22Rv1 (cell line): ENCODE results near the gene GAK.

ENCODE experiments used
- H3K27ac ChIP-seq: fragments of 450-650 bp; 2 replicates; pipeline ENCODE4 v1.5.1; 2017
- ZFX ChIP-seq: fragments of 450-650 bp; IDR thresholded peaks from 2 replicates; pipeline ENCODE4 v1.6.1; 2017; ENCODE audit warnings: antibody characterized with exemption, borderline replicate concordance
- TF ChIP-seq, protein P1 (sequence below): fragments of 450-650 bp; IDR thresholded peaks from 2 replicates; pipeline ENCODE4 v1.5.1; 2017; ENCODE audit warnings: mild to moderate bottlenecking

The GAK gene

DNA sequence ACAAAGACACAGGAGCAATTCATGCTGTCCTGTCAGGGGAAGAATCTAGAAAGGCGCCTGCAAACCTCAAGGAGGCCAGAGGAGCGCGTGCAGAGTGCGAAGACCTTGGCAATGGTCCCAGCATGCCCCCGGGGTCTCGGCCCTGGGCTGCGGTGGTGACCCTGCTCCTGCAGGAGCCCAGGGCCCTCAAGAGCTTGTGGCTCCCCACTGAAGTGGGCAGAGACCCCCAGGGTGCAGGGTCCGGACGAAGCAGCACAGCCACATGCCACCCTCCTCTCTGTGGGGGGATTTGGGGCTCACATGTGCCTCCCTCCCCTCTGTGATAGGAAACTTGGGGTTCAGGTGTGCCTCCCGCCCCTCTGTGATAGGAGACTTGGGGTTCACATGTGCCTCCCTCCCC, 39.3 kb downstream of the GAK start:
- no peak for TF ChIP-seq ZFX
- TF ChIP-seq, protein P1, sequence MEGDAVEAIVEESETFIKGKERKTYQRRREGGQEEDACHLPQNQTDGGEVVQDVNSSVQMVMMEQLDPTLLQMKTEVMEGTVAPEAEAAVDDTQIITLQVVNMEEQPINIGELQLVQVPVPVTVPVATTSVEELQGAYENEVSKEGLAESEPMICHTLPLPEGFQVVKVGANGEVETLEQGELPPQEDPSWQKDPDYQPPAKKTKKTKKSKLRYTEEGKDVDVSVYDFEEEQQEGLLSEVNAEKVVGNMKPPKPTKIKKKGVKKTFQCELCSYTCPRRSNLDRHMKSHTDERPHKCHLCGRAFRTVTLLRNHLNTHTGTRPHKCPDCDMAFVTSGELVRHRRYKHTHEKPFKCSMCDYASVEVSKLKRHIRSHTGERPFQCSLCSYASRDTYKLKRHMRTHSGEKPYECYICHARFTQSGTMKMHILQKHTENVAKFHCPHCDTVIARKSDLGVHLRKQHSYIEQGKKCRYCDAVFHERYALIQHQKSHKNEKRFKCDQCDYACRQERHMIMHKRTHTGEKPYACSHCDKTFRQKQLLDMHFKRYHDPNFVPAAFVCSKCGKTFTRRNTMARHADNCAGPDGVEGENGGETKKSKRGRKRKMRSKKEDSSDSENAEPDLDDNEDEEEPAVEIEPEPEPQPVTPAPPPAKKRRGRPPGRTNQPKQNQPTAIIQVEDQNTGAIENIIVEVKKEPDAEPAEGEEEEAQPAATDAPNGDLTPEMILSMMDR, result no peak
- H3K27ac ChIP-seq, result no peak overlapping the region

DNA sequence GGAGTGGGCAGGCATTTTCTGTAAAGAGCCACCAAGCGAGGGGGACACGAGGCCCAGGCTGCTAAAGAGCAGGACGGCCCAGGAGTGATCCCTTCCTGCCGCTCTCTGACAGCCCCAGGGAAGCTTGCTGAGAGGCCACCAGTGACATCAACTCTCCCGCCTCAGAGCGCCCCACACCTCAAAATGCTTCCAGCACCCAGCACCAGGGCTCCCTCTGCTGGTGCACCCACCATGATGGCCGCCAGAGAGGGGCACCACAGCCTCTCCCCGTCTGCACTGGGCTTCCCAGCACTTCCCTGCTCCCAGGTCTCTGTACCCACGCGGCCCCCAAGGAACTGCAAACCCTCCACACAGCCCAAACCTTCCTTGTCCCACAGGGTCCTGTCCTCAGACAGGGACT, 40.4 kb downstream of the GAK start:
- no peak for TF ChIP-seq ZFX
- TF ChIP-seq, protein P1, result no peak
- H3K27ac ChIP-seq, result no peak overlapping the region

DNA sequence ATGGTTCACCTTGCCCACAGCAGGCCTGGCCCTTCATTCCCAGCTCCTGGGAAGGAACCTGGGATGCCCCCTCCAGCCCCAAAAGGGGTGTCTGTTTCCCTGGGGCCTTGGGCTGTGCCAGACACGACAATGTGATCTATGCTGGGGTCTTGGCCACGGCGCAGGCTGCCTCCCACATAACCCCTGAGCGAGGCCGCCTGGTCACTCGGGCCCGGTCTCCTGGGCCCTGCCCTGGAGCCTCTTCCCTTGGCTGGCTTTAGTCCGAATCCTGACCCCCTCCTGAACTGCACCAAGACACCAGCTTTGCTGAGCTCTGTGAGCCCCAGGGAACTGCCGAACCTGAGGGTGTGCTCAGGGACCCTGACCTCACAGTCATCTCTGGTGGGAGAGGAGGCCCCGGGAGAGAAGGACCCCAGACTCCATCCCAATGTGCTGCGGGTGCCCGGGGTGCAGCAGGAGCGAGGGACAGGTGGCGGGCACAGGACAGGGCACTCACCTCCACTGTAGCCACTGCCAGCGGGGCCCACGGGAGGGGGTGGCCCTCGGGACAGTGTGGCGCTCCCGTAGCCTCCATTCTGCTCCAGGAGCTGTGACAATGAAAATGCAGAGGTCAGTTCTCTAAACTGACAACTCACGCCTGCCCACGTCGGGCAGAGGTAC, 42.0 kb downstream of the GAK start:
- H3K27ac ChIP-seq, result no peak overlapping the region
- no peak for TF ChIP-seq ZFX
- TF ChIP-seq, protein P1, result no peak

DNA sequence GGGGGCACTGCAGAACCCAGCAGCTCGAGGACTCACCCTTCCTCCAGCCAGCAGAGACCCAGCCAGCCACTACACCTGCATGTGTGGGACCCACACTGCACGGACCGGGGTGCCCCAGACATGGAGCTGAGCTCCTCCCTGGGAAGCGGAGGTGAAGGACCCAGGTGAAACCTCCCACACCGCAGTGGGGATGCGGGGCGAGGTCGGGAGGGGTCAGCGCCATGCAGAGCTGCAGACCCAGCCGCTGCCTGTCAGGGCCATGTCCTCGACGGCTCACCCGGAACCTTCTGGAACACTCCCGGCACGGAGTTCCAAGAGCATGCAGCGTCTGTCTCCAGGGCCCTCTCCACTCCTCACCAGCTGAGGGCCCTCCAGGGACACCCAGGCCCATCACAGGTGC, 42.6 kb downstream of the GAK start:
- no peak overlapping the region for H3K27ac ChIP-seq
- TF ChIP-seq ZFX, result no peak
- TF ChIP-seq, protein P1, result no peak

DNA sequence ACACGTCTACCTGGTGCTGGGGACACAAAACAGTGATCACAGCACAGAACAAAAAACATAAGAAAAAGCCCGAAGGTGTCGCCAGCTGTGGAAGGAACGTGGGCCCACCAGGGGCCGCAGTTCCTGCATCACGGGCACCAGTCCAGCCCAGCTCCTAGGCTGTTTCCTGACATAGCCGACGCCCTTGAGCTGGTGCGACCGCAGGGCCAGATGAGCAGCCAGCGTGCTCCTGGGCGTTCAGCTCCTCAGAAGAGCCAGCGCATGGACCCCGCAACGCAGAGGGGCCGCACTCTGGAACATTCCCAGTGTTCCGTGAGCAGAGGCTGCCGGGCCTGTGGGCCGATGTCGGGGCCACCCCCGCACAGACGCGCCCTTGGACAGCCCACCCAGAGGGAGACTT, 44.1 kb downstream of the GAK start:
- no peak for TF ChIP-seq ZFX
- TF ChIP-seq, protein P1, result no peak
- H3K27ac ChIP-seq, result no peak overlapping the region

DNA sequence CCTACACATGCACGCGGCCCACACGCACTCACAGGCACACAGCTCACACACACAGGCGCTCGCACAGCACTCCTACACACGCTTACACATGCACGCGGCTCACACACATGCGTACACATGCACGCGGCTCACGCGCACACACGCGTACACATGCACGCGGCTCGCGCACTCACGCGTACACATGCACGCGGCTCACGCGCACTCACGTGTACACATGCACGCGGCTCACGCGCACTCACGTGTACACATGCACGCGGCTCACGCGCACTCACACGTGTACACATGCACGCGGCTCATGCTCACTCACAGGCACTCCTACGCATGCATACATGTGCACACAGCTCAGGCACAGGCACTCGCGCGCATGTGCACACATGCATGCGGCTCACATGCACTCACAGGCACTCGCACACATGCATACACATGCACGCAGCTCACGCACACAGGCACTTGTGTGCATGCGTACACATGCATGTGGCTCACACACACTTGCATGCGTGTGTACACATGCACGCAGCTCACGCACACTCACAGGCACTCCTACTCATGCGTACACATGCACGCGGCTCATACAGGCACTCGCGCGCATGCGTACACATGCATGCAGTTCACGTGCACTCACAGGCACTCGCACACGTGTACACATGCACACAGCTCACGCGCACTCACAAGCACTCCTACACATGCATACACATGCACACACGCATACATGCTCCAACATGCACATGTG, 44.9 kb downstream of the GAK start:
- no peak overlapping the region for H3K27ac ChIP-seq
- TF ChIP-seq, protein P1, result no peak
- no peak for TF ChIP-seq ZFX

DNA sequence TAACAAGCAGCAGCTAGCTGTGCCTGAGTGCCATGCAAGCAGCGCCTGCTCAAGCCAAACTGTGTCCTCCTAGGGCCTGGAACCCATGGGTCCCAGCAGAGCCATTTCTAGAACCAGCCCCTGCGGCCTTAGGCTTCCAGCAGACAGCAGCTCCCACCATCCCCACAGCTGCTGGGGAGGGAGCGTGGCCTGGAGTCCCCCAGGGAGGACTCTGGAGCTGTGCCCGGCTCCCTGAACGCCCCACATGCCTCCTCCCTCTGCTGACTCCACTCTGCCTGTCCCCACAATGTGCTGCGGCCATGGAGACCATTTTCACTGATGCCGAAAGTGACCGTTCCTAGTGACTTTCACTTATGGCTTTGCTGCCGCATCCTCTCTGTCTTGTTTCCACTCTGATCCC, 45.9 kb downstream of the GAK start:
- no peak overlapping the region for H3K27ac ChIP-seq
- TF ChIP-seq ZFX, result no peak
- TF ChIP-seq, protein P1, result no peak
